HepG2 (cell line): ENCODE results near the gene C15orf62. TPM values are rescaled to one million over a fixed set of nuclear protein-coding genes. Genes with fewer than 3 reads are reported as not detected.

Experiments used
- CBFB ChIP-seq: sonication (generic); formaldehyde crosslinking; IDR thresholded peaks from 2 replicates; pipeline ENCODE4 v1.4.0; 2020; ENCODE audit warnings: missing genetic modification reagents
- GTF3A ChIP-seq: sonication (generic); formaldehyde crosslinking; conservative IDR thresholded peaks from 2 replicates; pipeline ENCODE4 v1.4.0; 2020; ENCODE audit warnings: mild to moderate bottlenecking, missing genetic modification reagents
- HNF4G ChIP-seq, 2 experiments: sonication (generic) in 1 of 2; formaldehyde crosslinking in 1 of 2; IDR thresholded peaks; 2 replicates each; pipeline versions ENCODE4 v1.4.0 to v1.6.1; 2011 to 2020; ENCODE audit warnings: borderline replicate concordance in 2 of 2, low read depth in 2 of 2, mild to moderate bottlenecking in 2 of 2, low read length in 1 of 2, missing genetic modification reagents in 1 of 2, moderate library complexity in 1 of 2
- KAT8 ChIP-seq: IDR thresholded peaks from 2 replicates; pipeline ENCODE4 v1.6.1; 2016; ENCODE audit warnings: missing genetic modification reagents, missing compliant biosample characterization
- MEIS1 ChIP-seq: sonication (generic); formaldehyde crosslinking; IDR thresholded peaks from 2 replicates; pipeline ENCODE4 v1.9.0; 2021; ENCODE audit warnings: mild to moderate bottlenecking, missing genetic modification reagents, moderate library complexity, borderline replicate concordance
- POLR2G ChIP-seq: fragments of 200-400 bp; formaldehyde crosslinking; IDR thresholded peaks from 2 replicates; pipeline ENCODE4 v1.6.1; 2018; ENCODE audit warnings: mild to moderate bottlenecking, low read depth, low read length, moderate library complexity
- ZFP82 ChIP-seq: sonication (generic); formaldehyde crosslinking; IDR thresholded peaks from 2 replicates; pipeline ENCODE4 v1.5.1; 2020; ENCODE audit warnings: mild to moderate bottlenecking, missing genetic modification reagents, borderline replicate concordance
- ZNF343 ChIP-seq: sonication (generic); formaldehyde crosslinking; IDR thresholded peaks from 2 replicates; pipeline ENCODE4 v1.4.0; 2020; ENCODE audit warnings: mild to moderate bottlenecking, missing genetic modification reagents
- ZNF441 ChIP-seq: sonication (generic); formaldehyde crosslinking; IDR thresholded peaks from 2 replicates; pipeline ENCODE4 v1.7.0; 2021; ENCODE audit warnings: missing genetic modification reagents, borderline replicate concordance
- ZNF451 ChIP-seq: sonication (generic); formaldehyde crosslinking; IDR thresholded peaks from 2 replicates; pipeline ENCODE4 v1.5.0; 2020; ENCODE audit warnings: mild to moderate bottlenecking, missing genetic modification reagents
- ZNF782 ChIP-seq: sonication (generic); formaldehyde crosslinking; IDR thresholded peaks from 2 replicates; pipeline ENCODE4 v1.4.0; 2020; ENCODE audit warnings: missing genetic modification reagents, mild to moderate bottlenecking, borderline replicate concordance
- polyA plus RNA-seq, 8 experiments: library from polyadenylated mRNA; depleted of rRNA in 3 of 8; stranded (reverse) in 7 of 8; unstranded in 1 of 8; fragments of >200 nt; fragmentation: Illumina TruSeq in 4 of 8; extraction: Trizol in 4 of 8; gene quantifications; 2 replicates each; pipeline versions ENCODE4 v1.2.1 to v1.2.3, GENCODE V29; 2011 to 2016; ENCODE audit warnings: low read depth in 4 of 8, missing spikeins in 1 of 8, mixed read lengths in 1 of 8; ENCODE audit not compliant: insufficient read depth in 1 of 8
- total RNA-seq, 5 experiments: library from RNA; depleted of rRNA; stranded (reverse); fragments of >200 nt; fragmentation: Illumina TruSeq; extraction: Trizol; gene quantifications; 2 replicates each; pipeline ENCODE4 v1.2.3, GENCODE V29; 2016; ENCODE audit warnings: low read depth in 1 of 5
- TF ChIP-seq, protein P1 (sequence below): sonication (generic); formaldehyde crosslinking; IDR thresholded peaks from 2 replicates; pipeline ENCODE4 v1.5.0; 2020; ENCODE audit warnings: missing genetic modification reagents
- TF ChIP-seq, protein P2 (sequence below): fragments of 450-650 bp; IDR thresholded peaks from 2 replicates; pipeline ENCODE4 v1.6.1; 2016
- TF ChIP-seq, protein P3 (sequence below), 2 experiments: sonication (generic) in 1 of 2; formaldehyde crosslinking in 1 of 2; IDR thresholded peaks; 2 replicates each; pipeline versions ENCODE4 v1.6.1 to v1.9.0; 2014 to 2022; ENCODE audit warnings: antibody characterized with exemption in 1 of 2, borderline replicate concordance in 1 of 2, inconsistent platforms in 1 of 2, low read depth in 1 of 2, missing genetic modification reagents in 1 of 2
- TF ChIP-seq, protein P4 (sequence below): sonication (generic); formaldehyde crosslinking; IDR thresholded peaks from 2 replicates; pipeline ENCODE4 v1.4.0; 2020; ENCODE audit warnings: missing genetic modification reagents, borderline replicate concordance

The C15orf62 gene
- total and polyA plus RNA-seq, 2 of the 13 experiments (the other 11 are each of a cell fraction or from before 2014, with no cell fraction given): 0.51 to 1.1 TPM

DNA sequence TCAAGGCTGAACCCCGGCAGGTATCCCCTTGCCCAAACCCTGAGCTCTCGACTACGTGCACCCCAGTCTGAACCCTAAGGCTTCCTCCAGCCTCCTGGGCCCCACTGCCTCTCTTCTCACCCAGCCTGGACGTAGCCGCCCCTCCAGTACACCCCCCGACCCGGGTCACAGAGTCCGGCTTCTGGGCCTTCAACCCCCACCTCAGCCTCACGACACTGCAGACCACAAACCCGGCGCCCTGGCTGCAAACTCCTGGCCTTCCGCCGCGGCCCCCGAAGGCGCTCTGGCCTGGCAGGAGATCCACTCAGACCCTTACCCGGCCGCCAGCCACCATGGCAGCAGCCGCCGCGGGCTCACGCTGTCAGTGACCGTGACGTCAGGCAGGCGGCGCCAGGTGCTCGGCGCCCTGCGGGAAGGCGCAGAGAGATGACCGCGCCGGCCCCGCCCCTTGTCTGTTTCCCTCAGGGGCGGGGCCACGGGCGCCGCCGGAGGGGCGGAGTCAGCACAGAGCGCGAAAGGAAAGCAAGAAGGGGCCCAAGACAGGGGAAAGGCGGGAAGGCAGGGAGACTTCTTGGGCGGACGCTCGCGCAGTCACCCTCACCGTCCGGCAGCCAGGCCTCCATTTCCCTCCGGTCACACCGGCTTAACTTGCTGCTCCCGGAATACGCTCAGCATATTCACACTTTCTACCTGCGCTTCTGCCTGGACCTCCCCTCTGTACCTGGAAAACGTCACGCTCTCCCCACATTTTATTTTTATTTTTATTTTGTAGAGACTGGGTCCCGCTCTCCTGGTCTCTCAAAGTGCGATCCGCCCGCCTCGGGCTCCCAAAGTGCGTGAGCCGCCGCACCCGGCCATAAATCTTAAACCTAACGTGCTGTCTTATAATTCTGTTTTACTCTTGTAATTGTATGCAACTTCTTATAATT lies 14.6 kb upstream of the C15orf62 start, which contains the start of gene RMDN3 (continued):
- TF ChIP-seq, protein P1, sequence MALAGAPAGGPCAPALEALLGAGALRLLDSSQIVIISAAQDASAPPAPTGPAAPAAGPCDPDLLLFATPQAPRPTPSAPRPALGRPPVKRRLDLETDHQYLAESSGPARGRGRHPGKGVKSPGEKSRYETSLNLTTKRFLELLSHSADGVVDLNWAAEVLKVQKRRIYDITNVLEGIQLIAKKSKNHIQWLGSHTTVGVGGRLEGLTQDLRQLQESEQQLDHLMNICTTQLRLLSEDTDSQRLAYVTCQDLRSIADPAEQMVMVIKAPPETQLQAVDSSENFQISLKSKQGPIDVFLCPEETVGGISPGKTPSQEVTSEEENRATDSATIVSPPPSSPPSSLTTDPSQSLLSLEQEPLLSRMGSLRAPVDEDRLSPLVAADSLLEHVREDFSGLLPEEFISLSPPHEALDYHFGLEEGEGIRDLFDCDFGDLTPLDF (CRISPR knock-in tag): peak; percentile 96
- peak; percentile 66; the same call in 1 of the 2 replicates for TF ChIP-seq ZNF782 (CRISPR knock-in tag)
- TF ChIP-seq, protein P2, sequence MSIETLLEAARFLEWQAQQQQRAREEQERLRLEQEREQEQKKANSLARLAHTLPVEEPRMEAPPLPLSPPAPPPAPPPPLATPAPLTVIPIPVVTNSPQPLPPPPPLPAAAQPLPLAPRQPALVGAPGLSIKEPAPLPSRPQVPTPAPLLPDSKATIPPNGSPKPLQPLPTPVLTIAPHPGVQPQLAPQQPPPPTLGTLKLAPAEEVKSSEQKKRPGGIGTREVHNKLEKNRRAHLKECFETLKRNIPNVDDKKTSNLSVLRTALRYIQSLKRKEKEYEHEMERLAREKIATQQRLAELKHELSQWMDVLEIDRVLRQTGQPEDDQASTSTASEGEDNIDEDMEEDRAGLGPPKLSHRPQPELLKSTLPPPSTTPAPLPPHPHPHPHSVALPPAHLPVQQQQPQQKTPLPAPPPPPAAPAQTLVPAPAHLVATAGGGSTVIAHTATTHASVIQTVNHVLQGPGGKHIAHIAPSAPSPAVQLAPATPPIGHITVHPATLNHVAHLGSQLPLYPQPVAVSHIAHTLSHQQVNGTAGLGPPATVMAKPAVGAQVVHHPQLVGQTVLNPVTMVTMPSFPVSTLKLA: peak; percentile 67
- 0 out of 2 replicates have a peak, but pooled peaks have one; percentile 63 for TF ChIP-seq ZFP82
- TF ChIP-seq ZNF441 (CRISPR knock-in tag): peak; percentile 63; the same call in 1 of the 2 replicates
- peak; percentile 60; the same call in 1 of the 2 replicates for TF ChIP-seq ZNF343 (CRISPR knock-in tag)
- TF ChIP-seq GTF3A (CRISPR knock-in tag): peak; percentile 85; the same call in 1 of the 2 replicates
- no peak for TF ChIP-seq HNF4G (IDR thresholded peaks at IDR 0.05; ENCODE audit: borderline replicate concordance, low read depth, low read length)
- 0 out of 2 replicates have a peak, but pooled peaks have one; percentile 29 for TF ChIP-seq HNF4G (CRISPR knock-in tag; IDR thresholded peaks at IDR 0.05; ENCODE audit: borderline replicate concordance, low read depth)
- peak; percentile 91 for TF ChIP-seq MEIS1 (CRISPR knock-in tag)
- TF ChIP-seq ZNF451 (CRISPR knock-in tag): 0 out of 2 replicates have a peak, but pooled peaks have one; percentile 71
- peak; percentile 95 for TF ChIP-seq KAT8 (CRISPR knock-in tag)
- TF ChIP-seq, protein P3, sequence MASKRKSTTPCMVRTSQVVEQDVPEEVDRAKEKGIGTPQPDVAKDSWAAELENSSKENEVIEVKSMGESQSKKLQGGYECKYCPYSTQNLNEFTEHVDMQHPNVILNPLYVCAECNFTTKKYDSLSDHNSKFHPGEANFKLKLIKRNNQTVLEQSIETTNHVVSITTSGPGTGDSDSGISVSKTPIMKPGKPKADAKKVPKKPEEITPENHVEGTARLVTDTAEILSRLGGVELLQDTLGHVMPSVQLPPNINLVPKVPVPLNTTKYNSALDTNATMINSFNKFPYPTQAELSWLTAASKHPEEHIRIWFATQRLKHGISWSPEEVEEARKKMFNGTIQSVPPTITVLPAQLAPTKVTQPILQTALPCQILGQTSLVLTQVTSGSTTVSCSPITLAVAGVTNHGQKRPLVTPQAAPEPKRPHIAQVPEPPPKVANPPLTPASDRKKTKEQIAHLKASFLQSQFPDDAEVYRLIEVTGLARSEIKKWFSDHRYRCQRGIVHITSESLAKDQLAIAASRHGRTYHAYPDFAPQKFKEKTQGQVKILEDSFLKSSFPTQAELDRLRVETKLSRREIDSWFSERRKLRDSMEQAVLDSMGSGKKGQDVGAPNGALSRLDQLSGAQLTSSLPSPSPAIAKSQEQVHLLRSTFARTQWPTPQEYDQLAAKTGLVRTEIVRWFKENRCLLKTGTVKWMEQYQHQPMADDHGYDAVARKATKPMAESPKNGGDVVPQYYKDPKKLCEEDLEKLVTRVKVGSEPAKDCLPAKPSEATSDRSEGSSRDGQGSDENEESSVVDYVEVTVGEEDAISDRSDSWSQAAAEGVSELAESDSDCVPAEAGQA (IDR thresholded peaks at IDR 0.05; ENCODE audit: low read depth): peak; percentile 96
- TF ChIP-seq, protein P3 (CRISPR knock-in tag; IDR thresholded peaks at IDR 0.05; ENCODE audit: borderline replicate concordance): no peak
- peak; percentile 84 for TF ChIP-seq CBFB (CRISPR knock-in tag)
- peak; percentile 76 for TF ChIP-seq POLR2G
- TF ChIP-seq, protein P4, sequence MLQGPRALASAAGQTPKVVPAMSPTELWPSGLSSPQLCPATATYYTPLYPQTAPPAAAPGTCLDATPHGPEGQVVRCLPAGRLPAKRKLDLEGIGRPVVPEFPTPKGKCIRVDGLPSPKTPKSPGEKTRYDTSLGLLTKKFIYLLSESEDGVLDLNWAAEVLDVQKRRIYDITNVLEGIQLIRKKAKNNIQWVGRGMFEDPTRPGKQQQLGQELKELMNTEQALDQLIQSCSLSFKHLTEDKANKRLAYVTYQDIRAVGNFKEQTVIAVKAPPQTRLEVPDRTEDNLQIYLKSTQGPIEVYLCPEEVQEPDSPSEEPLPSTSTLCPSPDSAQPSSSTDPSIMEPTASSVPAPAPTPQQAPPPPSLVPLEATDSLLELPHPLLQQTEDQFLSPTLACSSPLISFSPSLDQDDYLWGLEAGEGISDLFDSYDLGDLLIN (CRISPR knock-in tag): no peak; the same call in 1 of the 2 replicates
